Tibial artery (tissue), 4 donors: ENCODE data around the gene PRM2.

Experiments
- DNase-seq, 2 donors: peaks; one replicate each; pipeline ENCODE4 v3.0.0-alpha.2; 2019
- H3K27ac ChIP-seq, 2 donors: fragments of 200-600 bp; sonication (generic) in 1 of 2; 1 replicate in 1 of 2; 2 replicates in 1 of 2; pipeline ENCODE4 v1.5.1; 2018 to 2019; ENCODE audit warnings: mild to moderate bottlenecking in 1 of 2
- H3K27me3 ChIP-seq, 2 donors: fragments of 200-600 bp; sonication (generic) in 1 of 2; one replicate each; pipeline versions ENCODE4 v1.5.1 to v1.6.0; 2016 to 2019
- H3K36me3 ChIP-seq, 3 donors: fragments of 200-600 bp; sonication (generic) in 2 of 3; one replicate each; pipeline ENCODE4 v1.5.1; 2016 to 2019; ENCODE audit warnings: mild to moderate bottlenecking in 2 of 3
- H3K4me1 ChIP-seq, 4 donors: fragments of 200-600 bp; sonication (generic) in 2 of 4; 1 replicate in 3 of 4; 2 replicates in 1 of 4; pipeline ENCODE4 v1.5.1; 2016 to 2019
- H3K4me3 ChIP-seq, 2 donors: fragments of 200-600 bp; sonication (generic) in 1 of 2; 1 replicate in 1 of 2; 2 replicates in 1 of 2; pipeline ENCODE4 v1.5.1; 2018 to 2019; ENCODE audit warnings: mild to moderate bottlenecking in 2 of 2
- H3K9me3 ChIP-seq, 3 donors: fragments of 200-600 bp; sonication (generic) in 1 of 3; one replicate each; pipeline ENCODE4 v1.5.1; 2016 to 2019
- intact Hi-C: fragments of 100-400 bp; cut with DNase I; formaldehyde crosslinking; loops from one replicate; pipeline ENCODE4 v1.15.0; 2023; ENCODE audit warnings: low total_unique reads
- TF ChIP-seq, protein P1 (sequence below), 2 experiments: fragments of 200-600 bp in 1 of 2; fragments of 450-650 bp in 1 of 2; IDR thresholded peaks; one replicate each; pipeline ENCODE4 v1.5.1; 2017 to 2019; ENCODE audit warnings: antibody characterized with exemption in 2 of 2, mild to moderate bottlenecking in 1 of 2, moderate library complexity in 1 of 2

PRM2 gene

DNA sequence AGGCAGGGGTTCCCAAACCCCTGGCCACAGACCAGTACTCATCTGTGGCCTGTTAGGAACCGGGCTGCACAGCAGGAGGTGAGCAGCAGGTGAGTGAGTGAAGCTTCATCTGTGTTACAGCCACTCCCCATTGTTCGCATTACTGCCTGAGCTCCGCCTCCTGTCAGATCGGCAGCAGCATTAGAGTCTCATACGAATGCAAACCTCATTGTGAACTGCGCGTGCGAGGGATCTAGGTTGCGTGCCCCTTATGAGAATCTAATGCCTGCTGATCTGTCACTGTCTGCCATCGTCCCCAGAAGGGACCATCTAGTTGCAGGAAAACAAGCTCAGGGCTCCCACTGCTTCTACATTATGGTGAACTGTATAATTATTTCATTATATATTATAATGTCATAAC lies 43.9 kb upstream of the PRM2 start:
- Histone ChIP-seq H3K36me3 (no peaks in the 10 kb centered on the region), H3K4me3 (no peak overlapping the region), H3K9me3 (no peaks in the 10 kb centered on the region), H3K27ac (no peak overlapping the region), H3K27me3 (peaks cover 0 to 5% of the 10 kb centered on the region in 2 donors), H3K4me1 (no peaks in the 10 kb centered on the region)
- no peak for DNase-seq
- intact Hi-C loops: no loop called here
- TF ChIP-seq, protein P1, sequence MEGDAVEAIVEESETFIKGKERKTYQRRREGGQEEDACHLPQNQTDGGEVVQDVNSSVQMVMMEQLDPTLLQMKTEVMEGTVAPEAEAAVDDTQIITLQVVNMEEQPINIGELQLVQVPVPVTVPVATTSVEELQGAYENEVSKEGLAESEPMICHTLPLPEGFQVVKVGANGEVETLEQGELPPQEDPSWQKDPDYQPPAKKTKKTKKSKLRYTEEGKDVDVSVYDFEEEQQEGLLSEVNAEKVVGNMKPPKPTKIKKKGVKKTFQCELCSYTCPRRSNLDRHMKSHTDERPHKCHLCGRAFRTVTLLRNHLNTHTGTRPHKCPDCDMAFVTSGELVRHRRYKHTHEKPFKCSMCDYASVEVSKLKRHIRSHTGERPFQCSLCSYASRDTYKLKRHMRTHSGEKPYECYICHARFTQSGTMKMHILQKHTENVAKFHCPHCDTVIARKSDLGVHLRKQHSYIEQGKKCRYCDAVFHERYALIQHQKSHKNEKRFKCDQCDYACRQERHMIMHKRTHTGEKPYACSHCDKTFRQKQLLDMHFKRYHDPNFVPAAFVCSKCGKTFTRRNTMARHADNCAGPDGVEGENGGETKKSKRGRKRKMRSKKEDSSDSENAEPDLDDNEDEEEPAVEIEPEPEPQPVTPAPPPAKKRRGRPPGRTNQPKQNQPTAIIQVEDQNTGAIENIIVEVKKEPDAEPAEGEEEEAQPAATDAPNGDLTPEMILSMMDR (IDR thresholded peaks at IDR 0.05): no peak

DNA sequence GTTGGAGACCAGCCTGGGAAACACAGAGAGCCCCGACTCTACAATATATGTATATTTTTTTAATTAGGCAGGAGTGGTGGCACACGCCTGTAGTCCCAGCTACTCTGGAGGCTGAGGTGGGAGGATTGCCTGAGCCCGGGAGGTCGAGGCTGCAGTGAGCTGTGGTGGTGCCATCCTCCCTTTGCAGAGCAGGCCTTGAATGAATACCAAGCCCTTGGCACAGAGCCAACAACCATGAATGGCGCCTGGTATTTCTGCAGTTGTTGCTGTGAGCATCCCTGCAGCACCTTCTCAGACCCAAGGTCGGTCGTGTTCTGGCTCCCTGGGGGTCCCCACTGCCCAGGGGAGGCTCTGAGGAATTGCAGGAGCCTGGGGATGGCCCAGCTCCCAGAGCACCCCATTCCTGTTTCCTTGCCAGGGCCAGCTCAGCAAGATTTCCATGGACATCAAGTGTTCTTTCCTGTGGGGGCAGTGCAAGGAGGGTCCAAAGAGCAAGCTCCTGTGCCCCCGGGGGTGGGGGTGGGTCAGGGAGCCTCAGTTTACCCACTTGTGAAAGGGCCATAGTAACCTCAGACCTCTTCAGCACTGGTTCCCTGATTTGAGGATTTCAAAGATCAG lies 43.4 kb upstream of the PRM2 start:
- no peak for DNase-seq
- no peaks in the 10 kb centered on the region for H3K36me3 ChIP-seq
- TF ChIP-seq, protein P1 (IDR thresholded peaks at IDR 0.05): no peak
- H3K27ac ChIP-seq: no peak overlapping the region
- H3K4me3 ChIP-seq: no peak overlapping the region
- H3K4me1 ChIP-seq: no peaks in the 10 kb centered on the region
- H3K27me3 ChIP-seq: peaks cover 0 to 7% of the 10 kb centered on the region in 2 donors
- intact Hi-C loops: no loop called here
- H3K9me3 ChIP-seq: no peaks in the 10 kb centered on the region

DNA sequence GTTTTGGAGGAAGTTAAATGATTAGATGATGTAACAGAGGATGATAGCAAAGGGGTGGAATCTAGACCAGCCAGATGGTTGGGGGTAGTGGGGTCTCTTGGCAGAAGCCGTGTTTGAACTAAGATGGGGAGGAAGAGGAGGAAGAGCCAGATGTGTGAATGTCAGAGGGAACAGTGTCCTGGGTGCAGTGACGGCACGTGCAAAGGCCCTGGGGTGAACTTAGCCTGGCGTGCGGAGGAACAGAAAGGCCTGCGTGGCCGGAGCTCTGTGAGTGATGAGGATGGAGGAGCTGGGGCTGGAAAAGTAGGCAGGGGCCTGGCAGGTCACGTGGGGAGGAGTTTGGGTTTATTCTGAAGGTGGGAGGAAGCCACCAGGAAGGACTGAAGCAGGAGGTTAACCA lies 42.5 kb upstream of the PRM2 start:
- no peaks in the 10 kb centered on the region for H3K9me3 ChIP-seq
- H3K27ac ChIP-seq: no peak overlapping the region
- intact Hi-C loops: no loop called here
- TF ChIP-seq, protein P1 (IDR thresholded peaks at IDR 0.05): no peak
- DNase-seq: no peak
- H3K36me3 ChIP-seq: no peaks in the 10 kb centered on the region
- peaks cover 0 to 7% of the 10 kb centered on the region in 2 donors for H3K27me3 ChIP-seq
- H3K4me1 ChIP-seq: no peaks in the 10 kb centered on the region
- no peak overlapping the region for H3K4me3 ChIP-seq

DNA sequence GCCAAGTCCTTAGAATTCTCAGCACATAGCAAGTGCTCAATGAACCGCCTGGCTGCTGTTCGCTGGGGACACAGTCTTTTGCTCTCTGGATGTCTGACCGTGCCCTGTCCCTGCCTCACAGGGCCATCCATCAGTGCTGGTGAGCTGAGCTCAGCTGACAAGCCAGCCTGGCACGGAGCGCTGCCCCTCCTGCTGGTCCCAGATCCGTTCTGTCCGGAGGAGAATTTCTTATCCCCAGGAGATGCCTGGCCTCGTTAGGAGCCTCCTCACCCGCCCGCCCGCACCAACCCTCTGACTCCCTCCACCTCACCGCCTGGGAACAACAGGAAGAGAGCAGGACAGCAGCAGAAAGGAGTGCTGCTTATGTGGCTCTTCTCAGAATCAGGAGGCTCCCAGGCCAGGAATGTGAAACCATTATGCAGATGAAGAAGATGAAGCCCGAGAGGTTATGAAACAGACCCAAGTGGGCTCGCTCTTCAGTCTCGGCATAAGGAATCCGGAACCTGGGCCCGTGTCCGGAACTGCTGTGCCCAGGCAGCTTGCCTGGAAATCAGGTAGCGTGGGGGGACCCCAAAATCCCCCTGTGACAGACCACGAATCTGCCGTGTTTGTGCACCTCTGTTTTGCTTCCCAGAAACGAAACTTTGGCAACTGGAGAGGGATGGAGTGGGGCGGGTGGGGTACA lies 40.2 kb upstream of the PRM2 start:
- H3K9me3 ChIP-seq: no peaks in the 10 kb centered on the region
- no peak overlapping the region for H3K27ac ChIP-seq
- H3K4me3 ChIP-seq: no peak overlapping the region
- DNase-seq: no peak
- intact Hi-C loops: no loop called here
- peaks cover 0 to 5% (median 0%) of the 10 kb centered on the region in 4 donors for H3K4me1 ChIP-seq
- no peaks in the 10 kb centered on the region for H3K36me3 ChIP-seq
- H3K27me3 ChIP-seq: peaks cover 0 to 7% of the 10 kb centered on the region in 2 donors
- TF ChIP-seq, protein P1 (IDR thresholded peaks at IDR 0.05): no peak

DNA sequence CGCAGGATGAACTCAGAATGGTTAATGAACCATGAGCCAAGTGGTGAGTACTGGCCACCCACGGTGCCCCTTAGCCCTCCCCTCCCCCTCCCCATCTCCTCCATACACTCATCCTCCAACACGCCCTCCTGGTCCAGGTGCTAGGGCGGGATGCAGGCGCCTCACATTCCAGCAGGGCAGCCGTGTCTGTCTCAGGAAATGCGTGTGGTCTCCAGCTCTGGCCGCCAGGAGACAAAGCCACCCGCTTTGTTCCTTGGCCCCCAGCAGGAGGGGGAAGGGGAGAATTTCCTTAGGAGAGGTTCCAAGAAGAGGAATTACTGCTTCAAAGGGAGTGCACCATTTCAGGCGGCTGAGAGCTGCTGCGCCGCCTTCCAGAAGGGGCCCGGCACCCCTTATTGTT lies 39.2 kb upstream of the PRM2 start:
- no peaks in the 10 kb centered on the region for H3K9me3 ChIP-seq
- H3K27me3 ChIP-seq: peaks cover 0 to 7% of the 10 kb centered on the region in 2 donors
- H3K27ac ChIP-seq: no peak overlapping the region
- TF ChIP-seq, protein P1 (IDR thresholded peaks at IDR 0.05): no peak
- peaks cover 0 to 5% (median 0%) of the 10 kb centered on the region in 4 donors for H3K4me1 ChIP-seq
- no peak overlapping the region for H3K4me3 ChIP-seq
- intact Hi-C loops: no loop called here
- H3K36me3 ChIP-seq: no peaks in the 10 kb centered on the region
- DNase-seq: no peak
